ENCODE results near the gene INS.
"Not testable (repeated sequence)": the region's sequence is repeated elsewhere in the genome, so short reads cannot be mapped to it uniquely, and the experiment has no call there.

INS gene

DNA sequence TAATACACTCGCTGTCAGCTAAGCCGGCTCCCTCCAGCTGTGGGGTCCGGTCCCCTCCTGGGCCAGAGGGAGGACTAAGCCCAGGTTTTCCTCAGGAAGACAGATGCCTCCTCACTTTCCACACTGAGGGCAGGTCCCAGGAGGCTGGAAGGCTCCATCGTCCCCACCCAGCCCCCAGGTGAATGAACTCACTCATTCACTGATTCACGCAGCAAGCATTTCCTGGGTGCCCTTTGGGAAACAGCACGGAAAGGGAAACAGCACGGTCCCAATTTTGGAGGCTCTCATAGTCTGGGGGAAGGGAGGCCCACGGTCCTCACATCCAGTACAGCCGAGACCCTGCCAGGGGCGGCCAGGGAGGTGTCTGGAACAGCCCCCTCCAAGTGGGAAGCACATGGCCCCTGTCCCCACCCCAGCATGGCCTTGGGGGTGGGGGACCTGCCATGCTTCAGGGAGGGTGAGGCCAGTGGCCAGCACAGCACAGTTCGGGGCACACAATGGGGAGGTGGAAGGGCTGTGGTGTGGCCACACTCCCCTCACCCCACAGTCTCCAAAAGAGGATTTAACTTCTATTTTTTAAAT is 19.9 kb upstream of the INS start:
- no peak for DNase-seq

DNA sequence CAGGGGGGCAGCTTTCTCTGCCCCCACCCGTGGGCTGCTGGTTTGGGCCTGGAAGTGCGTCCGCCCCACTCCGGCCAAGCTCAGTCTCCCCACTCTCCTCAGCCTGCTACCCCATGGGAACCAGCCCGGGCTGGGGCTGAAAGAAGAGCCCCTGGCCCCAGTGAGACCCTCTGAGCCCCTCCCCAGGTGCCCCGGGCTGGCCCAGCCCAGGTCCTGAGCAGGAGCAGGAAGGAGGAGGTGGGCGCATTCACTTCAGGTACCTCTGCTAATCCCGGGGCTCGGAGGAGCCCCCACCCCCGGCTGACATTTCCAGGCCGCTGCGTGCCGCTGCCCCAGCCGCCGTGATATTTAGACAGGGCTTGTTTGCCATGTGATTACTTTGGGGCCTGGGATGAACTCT is 19.3 kb upstream of the INS start:
- no peak for DNase-seq

DNA sequence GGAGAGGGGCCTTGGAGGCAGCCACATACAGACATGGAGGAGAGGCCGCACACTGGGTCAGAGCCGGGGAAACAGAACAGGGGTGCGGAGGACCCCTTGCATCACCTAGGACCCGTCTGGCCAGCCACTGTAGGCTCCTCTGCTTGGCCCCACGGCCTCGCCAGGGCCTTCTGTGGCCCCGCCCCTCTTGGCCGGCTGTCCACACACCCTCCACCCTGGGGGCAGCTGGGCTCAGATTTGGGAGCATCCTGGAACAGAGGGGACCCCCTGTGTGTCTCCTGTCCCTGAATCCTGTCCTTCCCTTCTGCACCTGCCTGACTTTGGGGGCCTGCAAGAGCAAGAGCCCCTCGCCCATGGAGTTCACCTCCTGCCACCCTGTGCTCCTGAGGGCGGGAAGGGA is 18.5 kb upstream of the INS start:
- no peak for DNase-seq

DNA sequence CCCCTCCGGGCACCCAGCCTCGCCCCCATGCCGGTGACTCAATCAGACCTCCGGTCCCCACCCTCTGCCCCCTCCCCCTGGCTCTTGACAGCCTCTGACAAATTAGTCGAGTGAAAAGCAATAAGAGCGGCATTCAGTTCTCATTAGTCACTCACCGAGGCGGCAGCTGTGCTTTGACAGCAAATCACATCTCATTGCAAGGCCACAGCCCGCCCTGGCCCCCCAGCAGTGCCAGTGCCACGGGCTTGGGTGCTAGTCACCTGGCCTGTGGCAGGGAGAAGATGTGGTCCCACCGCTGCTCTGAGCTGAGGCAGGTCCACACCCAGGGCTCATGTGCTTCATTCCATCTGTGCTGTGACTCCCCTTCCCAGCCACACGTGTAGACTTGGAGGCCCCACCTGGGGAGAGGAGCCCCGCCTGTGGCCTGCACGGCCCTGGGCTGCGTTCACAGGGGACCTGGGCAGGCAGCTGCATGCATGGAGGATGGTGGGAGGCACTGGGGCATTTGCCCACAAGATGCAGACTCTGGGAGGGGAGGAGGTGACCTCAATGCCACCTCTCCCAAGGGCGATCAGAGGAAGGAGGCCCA is 18.0 kb upstream of the INS start:
- DNase-seq = no peak

DNA sequence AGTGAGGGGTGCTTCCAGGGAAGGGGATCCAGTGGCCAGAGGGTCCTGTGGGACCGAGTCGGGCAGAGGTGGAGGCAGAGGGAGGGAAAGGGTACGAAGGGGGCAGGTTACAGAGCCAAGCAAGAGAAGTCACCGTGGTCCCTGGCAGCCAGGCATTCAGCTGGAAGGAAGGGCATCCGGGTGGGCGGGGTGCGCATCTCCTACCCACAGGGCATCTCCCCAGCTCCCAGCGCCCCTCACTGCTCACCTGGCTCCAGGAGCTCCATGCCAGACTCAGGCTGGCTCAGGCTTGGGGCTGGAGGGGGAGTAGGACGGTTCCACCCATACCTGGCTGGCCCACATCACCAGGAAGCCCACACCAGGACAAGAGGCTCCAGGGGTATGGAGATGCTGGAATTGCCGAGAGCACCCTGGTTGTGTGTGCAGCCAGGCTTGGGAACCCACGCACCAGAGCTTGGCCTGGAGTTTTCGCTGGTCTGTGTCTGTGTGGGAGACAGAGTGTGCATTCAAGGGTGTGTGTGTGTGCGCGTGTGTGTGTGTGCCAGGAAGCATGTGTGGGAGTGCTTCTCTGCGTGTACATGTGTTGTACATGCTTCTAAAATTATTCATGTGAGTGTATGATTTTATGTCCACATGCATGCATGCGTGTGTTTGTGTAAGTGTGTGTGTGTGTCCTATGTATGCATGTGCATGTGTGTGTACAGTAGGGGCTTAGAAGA is 17.2 kb upstream of the INS start:
- not testable (repeated sequence) for DNase-seq

DNA sequence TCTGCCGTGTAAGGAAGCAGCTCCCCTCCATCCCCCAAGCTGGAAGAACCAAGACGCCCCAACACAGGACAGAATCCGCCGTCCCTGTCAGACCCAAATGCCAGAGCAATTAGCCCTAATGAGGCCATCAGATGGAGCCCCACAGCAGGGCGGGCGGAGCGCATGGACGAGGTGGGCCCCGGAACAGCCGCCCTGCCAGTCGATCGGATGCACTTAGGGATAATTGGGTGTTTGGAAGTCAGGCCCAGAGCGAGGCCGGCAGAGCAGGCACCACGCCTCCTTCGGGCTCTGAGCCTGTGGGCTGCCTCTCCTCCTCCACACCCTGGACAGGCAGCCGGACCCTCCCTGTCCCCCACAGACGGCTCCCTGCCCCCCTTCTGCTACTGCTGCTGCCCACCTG is 16.1 kb upstream of the INS start:
- no peak for DNase-seq

DNA sequence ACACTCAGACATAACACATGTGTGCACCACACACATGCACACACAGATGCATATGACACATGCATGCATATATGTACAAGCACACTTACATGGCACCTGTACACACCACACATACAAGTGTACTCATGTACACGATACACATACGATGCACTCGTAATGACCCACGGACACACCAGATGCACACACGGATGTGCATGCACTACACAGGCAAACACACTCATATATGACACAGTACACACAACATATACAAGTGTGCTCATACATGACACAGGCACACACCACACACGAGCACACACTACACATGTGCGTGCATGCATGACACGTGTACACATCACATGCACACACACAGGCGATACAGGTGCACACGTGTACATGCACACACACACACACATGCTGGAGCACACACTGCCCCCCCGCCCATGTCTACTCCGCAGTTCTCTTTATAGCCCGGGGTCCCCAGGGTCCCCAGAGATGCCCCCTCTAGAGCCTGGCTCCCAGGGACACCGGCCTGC is 15.4 kb upstream of the INS start:
- no peak for DNase-seq

DNA sequence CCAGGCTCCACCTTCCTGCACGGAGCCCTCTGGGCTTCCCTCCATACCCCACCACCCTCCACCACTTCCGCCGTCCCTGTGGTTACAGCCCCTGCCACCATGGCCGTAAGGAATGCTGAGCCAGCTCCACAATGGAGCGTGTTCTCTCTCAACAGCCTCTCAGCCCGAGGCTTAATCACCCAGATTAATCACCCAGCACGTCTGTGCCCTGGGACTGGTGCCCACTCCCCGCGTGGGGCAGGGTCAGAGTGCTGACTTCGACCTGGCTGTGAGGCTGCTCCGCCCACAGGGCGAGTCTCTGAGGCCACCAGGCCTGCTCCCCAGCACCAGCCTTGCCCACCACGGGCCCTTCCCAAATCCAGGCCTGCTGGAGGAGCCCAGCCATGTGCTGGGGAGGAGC is 14.7 kb upstream of the INS start:
- DNase-seq = no peak

DNA sequence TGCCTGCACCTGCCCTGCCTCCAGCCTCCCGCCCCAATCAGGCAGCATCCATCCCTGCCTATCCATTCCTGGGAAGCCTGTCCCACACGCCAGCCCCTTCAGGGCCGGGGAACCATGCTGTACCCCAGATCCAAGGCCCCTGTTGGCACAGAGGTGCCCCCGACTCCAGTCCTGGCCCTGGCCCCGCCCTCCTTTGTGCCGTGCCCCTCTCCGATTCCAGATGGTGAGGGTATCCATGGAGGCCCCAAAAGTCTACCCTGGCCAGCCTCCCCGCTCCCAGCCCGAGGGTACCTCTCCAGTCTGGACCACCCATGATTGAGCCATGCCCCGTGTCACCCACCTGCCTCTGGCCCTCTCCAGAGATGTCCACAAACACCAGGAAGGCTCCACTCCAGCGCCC is 13.4 kb upstream of the INS start:
- DNase-seq = no peak

DNA sequence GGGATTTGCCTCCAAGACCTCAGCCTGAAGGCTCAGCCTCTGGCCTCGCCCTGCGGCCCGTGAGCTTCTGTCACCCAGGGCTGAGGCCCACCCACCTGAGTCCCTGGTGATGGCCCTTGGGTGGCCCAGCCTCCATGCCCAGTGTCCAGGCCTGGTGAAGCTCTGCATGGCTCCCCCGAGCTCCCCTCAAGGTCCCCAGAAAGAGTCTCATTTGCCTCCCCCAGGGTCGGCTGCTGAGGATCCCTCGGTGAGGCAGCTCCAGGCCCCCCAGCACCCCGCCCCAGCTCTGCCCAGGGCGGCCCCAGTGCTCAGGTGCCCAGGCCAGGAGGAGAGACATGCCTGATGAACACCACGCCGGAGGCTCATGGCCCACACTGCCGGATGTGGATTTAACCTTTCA is 12.8 kb upstream of the INS start:
- no peak for DNase-seq

DNA sequence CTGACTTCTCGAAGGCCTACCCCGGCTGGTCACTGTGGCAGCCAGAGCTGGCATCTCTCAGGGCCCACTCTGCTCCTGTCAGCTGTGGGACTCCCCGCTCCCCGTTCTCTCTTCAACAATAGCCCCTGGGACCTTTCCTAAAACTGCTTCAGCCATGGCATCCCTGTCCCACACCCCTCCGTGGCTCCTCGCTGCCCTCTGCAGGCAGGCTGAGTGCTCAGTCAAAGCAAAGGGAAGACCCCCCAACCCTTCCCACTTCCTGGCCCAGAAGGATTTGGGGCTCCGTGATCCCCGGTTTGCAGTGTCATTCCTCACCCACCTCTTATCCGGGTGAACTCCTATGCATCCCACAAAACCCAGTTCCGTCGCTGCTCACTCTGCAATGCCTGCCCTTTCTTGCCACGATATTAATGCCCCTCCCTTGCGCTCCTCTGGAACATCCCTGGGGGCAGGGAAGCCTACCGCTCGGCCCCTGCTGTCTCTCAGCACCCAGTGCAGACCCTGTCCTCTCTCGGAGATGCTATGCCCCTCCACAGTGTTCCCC is 12.2 kb upstream of the INS start:
- no peak for DNase-seq

DNA sequence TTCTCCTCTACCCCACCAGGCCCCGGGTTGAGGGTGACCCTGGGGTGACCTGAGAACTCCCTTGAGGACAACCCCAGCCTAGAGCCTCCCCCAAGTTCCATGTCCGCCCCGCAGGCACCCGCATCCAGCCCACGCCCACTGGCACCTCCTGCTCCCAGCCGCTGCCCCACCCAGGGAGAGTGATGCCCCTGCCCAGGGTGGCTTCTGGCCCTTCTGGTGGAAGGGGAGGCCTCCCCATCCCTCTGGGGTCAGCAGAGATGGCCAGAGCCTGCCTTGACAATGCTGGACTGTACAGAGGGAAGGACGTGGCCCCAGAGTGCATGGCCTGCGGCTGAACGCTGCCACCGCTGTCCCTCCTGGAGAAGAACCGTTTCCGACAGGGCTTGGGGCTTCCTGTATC is 11.7 kb upstream of the INS start:
- no peak for DNase-seq

DNA sequence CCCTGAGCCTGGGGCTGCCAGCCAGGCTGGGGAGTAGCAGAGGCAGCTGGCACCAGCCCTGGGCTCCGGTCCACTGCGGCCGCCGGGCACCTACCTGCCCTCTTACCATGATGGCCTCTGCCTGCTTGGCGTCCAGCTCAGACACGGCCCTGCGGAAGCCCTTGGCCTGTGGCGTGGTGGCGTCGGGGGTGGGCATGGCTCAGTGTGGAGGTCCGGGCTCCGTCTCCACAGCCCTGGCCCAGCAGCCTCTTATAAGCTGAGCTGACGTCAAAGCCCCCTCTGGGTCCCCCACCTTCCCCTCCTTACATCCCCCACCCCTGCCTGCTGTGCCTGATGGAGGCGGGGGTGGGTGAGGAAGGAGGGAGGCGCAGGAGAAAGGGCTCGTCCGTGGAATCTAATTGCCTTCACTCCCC is 10.6 kb upstream of the INS start, which contains the start of gene TH:
TH (minus strand) TSS at position 225 of the 413 bp plus-strand sequence; CDS start at position 196, 29 bp downstream.
- no peak for DNase-seq

DNA sequence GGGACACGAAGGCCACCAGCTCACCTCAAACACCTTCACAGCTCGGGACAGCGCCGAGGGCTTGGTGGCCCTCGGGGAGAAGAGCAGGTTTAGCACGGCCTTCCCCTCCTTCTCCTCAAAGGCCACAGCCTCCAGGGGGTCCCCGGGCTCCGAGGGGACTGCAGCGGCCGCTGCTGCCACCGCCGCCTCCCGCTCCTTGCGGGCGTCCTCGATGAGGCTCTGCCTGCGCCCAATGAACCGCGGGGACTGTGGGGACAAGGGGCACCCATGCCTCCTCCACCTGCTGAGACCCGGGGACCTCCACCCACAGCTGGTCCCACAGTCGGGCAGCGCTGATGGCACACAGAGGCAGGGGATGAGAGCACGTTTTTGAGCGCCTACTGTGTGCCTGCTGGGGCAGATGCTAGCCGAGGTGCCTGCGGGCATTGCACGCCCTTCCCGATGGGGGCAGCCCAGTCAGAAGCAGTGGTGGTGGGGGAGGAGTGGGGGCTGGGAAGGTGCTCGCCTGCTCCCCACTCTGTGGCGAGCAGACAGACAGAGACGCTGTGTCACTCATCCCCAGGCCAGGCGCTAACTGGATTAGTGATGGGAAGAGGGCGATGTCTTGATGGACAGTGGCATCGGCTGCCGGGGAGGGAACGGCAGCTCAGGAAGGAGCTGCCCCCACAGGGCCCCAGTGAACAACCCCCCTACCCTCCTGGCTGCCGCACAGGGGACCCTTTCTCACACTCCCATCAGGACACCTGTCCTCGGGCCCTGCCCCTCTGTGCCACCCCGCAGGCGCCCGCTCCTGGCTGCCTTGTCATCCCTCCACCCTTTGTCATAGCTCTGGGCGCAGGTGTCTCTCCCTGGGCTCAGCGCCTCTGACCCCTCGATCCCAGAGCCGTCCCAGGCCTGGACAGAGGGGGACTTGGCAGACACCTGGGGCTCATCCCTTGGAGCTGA is 8.9 kb upstream of the INS start:
- DNase-seq = no peak

DNA sequence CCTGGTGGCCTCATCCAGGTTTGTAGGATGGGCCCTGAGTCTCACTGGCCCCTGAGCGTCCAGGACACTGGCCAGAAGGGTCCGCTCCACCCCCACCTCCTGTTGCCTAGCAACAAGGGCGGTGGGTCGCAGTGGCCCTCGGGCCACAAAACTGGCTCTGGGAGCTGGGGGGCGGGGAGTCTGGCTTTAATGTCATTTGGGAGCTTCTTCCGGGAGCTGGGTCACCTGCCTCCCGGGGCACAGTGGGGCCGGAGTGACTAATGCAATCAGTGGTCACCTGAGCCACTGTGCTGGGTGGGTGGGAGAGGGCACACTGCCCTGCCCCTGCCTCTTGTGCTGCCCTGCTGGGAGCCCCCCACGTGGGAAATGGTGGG is 8.0 kb upstream of the INS start:
- no peak for DNase-seq

DNA sequence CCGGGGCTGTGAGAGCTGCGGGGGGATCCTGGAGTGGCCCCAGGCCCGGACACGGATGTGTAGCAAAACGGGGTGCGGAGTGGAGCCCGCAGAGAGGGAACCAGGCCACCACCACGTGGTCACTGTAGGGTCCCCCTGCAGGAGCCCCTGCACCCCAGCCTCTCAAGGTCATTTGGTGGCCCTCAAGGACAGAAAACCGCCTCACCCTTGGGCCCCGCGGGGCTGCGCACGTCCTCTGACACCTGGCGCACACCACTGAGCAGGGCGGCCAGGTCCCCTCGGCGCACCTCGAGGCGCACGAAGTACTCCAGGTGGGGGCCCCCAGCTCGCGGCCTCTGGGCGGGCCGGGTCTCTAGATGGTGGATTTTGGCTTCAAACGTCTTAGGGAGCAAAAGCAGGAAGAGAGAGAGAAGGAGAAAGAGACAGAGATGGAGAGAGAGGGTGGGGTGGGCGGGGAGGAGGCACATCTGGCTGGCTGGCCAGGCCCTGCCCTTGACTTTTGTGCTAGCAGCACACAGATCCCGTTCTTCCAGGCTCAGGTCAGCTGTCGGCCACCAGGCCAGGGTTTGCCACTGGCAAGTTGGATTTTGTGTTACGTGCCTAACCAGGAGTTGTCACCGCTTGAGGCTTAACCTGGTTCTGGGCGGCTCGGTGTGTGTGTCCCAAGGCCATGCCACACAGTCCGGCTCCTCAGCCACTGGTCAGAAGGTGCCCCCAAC is 7.4 kb upstream of the INS start:
- DNase-seq = no peak

DNA sequence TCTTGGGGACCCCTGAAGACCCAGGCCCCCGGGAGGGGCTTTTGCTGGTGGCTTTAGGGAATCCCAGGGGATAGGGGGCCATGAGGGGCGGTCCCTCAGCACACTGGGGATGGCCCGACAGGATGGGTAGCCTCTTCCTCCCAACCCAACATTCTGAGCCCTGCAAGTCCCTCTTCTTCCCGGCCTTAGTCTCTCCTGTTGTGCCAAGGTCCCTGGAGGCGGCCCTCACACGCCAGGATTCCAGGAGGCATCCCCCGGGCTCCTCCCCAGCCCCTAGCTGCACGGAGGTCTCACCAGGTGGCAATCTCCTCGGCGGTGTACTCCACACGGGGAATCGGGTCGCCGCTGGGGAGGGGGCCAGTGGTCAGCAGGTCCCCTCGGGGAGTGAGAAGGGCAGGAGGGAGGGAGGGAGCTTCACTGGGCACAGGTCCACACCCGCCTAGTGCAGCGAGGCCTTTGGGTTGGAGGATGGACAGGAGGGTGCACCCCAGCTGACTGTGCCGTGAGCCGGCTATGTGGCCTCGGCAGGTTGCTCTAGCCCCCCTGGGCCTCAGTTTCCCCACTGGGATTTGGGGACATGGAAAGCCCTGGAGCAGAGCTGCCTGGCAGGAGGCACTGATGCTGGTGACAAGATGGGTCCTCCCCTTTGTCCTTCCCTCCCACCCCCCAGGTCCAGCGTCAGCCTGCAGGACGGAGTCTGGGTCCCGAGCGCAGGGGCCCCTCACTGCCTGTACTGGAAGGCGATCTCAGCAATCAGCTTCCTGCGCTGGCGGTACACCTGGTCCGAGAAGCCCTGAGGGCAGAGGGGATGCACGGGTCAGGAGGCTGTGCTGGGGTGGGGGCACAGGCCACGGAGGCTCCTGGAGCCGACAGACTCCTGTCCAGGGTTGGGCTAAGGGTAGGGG is 6.4 kb upstream of the INS start:
- no peak for DNase-seq

DNA sequence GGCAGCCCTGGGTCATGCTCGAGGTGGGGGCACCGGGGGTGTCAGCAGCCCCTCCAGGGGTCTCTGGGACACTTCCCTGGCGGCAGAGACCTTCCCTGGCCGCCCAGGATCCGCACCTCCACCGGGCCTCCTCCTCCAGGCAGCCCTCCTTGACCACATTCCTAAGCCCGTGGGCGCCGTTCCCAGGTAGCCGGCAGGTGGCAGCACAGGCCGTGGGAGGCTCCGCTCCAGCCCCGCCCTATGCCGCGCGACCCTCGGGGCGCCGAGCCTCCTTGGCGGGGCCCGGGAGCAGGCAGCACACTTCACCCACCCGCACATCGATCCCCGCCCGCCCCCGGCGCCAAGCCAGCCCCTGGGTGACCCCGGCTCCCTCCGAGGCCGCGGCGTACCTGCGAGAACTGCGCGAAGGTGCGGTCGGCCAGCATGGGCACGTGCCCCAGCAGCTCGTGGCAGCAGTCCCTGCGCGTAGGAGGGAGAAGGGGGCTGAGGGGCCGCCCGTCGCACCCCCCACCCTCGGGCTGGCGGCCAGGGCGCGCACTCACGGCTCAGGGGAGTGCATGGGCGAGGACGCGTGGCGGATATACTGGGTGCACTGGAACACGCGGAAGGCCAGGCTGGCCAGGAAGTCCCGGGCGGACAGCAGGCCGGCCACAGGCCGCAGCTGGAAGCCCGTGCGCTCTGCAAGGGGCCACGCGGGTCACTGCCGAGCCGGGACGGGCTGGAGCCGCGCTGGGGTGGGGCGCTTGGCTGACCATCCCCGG is 5.3 kb upstream of the INS start:
- DNase-seq = peak; percentile 77

DNA sequence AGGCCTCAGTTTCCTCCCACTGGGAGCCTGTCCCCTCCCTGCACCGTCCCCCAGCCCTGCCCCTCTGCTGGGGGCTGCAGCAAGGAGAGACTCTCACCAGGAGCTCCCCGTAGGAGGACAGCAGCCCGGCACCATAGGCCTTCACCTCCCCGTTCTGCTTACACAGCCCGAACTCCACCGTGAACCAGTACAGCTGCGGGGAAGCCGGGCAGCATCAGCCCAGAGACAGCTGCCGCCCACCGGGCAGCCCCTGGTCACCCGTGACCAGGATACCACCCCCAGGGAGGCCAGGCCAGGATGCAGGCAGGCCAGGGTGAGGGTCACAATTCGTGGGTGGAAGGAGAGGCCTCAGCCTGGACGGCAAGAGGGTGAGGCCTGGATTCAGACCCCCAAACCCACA is 4.6 kb upstream of the INS start:
- no peak for DNase-seq

DNA sequence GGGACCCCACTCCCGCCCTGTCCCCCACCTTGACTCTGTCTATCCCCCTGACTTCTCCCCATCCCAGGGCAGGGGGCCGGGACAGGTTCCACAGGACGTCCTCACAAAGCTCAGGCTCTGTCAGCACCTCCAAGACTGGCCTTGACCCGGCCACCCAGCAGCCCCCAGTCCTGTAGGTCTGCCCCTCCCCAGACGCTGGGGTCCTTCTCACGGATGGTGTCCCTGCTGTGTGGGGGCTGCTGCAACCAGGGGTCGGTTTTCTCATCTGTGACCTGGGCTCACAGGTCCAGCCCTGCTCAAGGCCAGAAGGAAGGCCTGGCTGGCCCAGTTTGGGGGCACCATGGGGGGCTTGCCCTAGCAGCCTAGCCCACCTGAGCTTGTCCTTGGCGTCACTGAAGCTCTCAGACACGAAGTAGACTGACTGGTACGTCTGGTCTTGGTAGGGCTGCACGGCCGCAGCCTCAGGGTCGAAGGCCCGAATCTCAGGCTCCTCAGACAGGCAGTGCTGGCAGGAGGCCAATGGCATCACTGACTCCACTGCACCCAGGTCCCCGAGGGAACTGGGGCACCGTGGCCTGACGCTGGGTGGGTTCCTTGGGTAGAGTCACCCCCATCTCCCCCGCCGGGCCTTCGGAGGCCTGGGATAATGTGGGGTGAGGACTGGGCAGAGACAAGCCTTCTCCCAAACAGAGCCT is 4.0 kb upstream of the INS start:
- DNase-seq = no peak
